H1 (cell line): ENCODE data around the gene TRAIP. TPM values are rescaled to one million over a fixed set of nuclear protein-coding genes. Genes with fewer than 3 reads are reported as not detected.

Experiments
- CTCF ChIA-PET: fragments of 300-600 bp; sonication (Branson Sonifier 250); formaldehyde crosslinking; loops from one replicate; lab custom pipeline; 2021; ENCODE audit not compliant: partially characterized antibody; lab: Charles Lee
- POLR2A ChIA-PET: fragments of 300-600 bp; sonication (Branson Sonifier 250); formaldehyde crosslinking; loops from one replicate; lab custom pipeline; 2021; ENCODE audit warnings: inconsistent platforms; ENCODE audit not compliant: partially characterized antibody; lab: Charles Lee
- DNase-seq, 2 experiments: peaks; one replicate each; pipeline versions ENCODE4 v3.0.0 to v3.0.0-alpha.2; 2010 to 2022; ENCODE audit warnings: low spot score in 2 of 2, low read depth in 1 of 2, mixed read lengths in 1 of 2
- FAIRE-seq: peaks from 2 replicates; lab custom pipeline; 2011; peaks lifted over from hg19 to GRCh38; lab: Jason Lieb, UNC
- H2AFZ ChIP-seq: 2 replicates; pipeline ENCODE4 v1.8.1; 2012; ENCODE audit warnings: low read length, inconsistent platforms
- H2AK5ac ChIP-seq: 2 replicates; pipeline ENCODE4 v1.6.1; 2013; ENCODE audit warnings: low read depth, low read length
- H2BK120ac ChIP-seq: replicated peaks from 2 replicates; pipeline ENCODE3; 2013; ENCODE audit warnings: low read depth, low read length, inconsistent platforms
- H2BK12ac ChIP-seq: 2 replicates; pipeline ENCODE4 v1.6.1; 2013; ENCODE audit warnings: low read depth, low read length
- H2BK15ac ChIP-seq: 2 replicates; pipeline ENCODE4 v1.6.1; 2013; ENCODE audit warnings: low read length
- H2BK20ac ChIP-seq: 2 replicates; pipeline ENCODE4 v1.6.1; 2013; ENCODE audit warnings: low read length
- H2BK5ac ChIP-seq: 2 replicates; pipeline ENCODE4 v1.6.1; 2013; ENCODE audit warnings: low read depth, low read length
- H3K14ac ChIP-seq: 2 replicates; pipeline ENCODE4 v1.6.1; 2013; ENCODE audit warnings: inconsistent platforms; ENCODE audit not compliant: insufficient read length
- H3K18ac ChIP-seq: 2 replicates; pipeline ENCODE4 v1.6.1; 2013; ENCODE audit warnings: low read length; ENCODE audit errors: extremely low read depth
- H3K23ac ChIP-seq: 2 replicates; pipeline ENCODE4 v1.6.1; 2013; ENCODE audit warnings: inconsistent platforms; ENCODE audit not compliant: insufficient read length
- H3K23me2 ChIP-seq: 2 replicates; pipeline ENCODE4 v1.6.1; 2013; ENCODE audit warnings: low read depth, low read length
- H3K27ac ChIP-seq: 2 replicates; pipeline ENCODE4 v1.6.1; 2011; ENCODE audit warnings: low read depth, low read length, inconsistent platforms
- H3K27me3 ChIP-seq, 4 experiments: replicated peaks in 1 of 4; 1 replicate in 1 of 4; 2 replicates in 3 of 4; pipeline versions ENCODE4 v1.6.1 to v1.8.1; 2011 to 2013; ENCODE audit warnings: low read length in 3 of 4, mild to moderate bottlenecking in 3 of 4, inconsistent platforms in 2 of 4, mixed read lengths in 2 of 4, moderate library complexity in 1 of 4; ENCODE audit not compliant: control insufficient read depth in 3 of 4, insufficient read depth in 3 of 4; ENCODE audit errors: extremely low read depth in 1 of 4
- H3K36me3 ChIP-seq, 4 experiments: 2 replicates each; pipeline versions ENCODE4 v1.6.1 to v1.8.1; 2011 to 2013; ENCODE audit warnings: mild to moderate bottlenecking in 4 of 4, low read length in 3 of 4, moderate library complexity in 2 of 4, control low read depth in 1 of 4, inconsistent platforms in 1 of 4; ENCODE audit not compliant: insufficient read depth in 4 of 4, control insufficient read depth in 2 of 4
- H3K4ac ChIP-seq: replicated peaks from 2 replicates; pipeline ENCODE3; 2013; ENCODE audit warnings: low read length, low read depth, mixed read lengths, inconsistent platforms; ENCODE audit not compliant: insufficient read length
- H3K4me1 ChIP-seq, 4 experiments: replicated peaks in 1 of 4; 1 replicate in 1 of 4; 2 replicates in 3 of 4; pipeline versions ENCODE4 v1.6.1 to v1.8.1; 2011 to 2013; ENCODE audit warnings: low read length in 3 of 4, inconsistent platforms in 2 of 4, mixed read lengths in 1 of 4; ENCODE audit not compliant: insufficient read depth in 4 of 4, control insufficient read depth in 3 of 4
- H3K4me2 ChIP-seq, 2 experiments: 2 replicates each; pipeline versions ENCODE4 v1.6.1 to v1.8.1; 2011 to 2013; ENCODE audit warnings: low read depth in 2 of 2, low read length in 2 of 2, control low read depth in 1 of 2, inconsistent platforms in 1 of 2, mild to moderate bottlenecking in 1 of 2; ENCODE audit not compliant: insufficient read depth in 1 of 2
- H3K4me3 ChIP-seq, 4 experiments: fragments of 200-600, 300-600 bp in 1 of 4; sonication (generic), shearing (Covaris generic), sonication (Bioruptor Twin) in 1 of 4; 2 replicates each; pipeline versions ENCODE4 v1.5.1 to v1.8.1; 2011 to 2016; ENCODE audit warnings: low read length in 4 of 4, low read depth in 3 of 4, control low read depth in 2 of 4, inconsistent platforms in 2 of 4, mild to moderate bottlenecking in 2 of 4, mixed read lengths in 1 of 4, moderate library complexity in 1 of 4; ENCODE audit not compliant: insufficient read depth in 2 of 4; ENCODE audit errors: extremely low read depth in 1 of 4
- H3K56ac ChIP-seq: replicated peaks from 2 replicates; pipeline ENCODE3; 2013; ENCODE audit warnings: low read depth, mild to moderate bottlenecking, mixed read lengths, low read length, inconsistent platforms; ENCODE audit not compliant: insufficient read length
- H3K79me1 ChIP-seq: 2 replicates; pipeline ENCODE4 v1.6.1; 2013; ENCODE audit warnings: low read depth, low read length, control low read depth
- H3K79me2 ChIP-seq, 2 experiments: 2 replicates each; pipeline versions ENCODE4 v1.6.1 to v1.8.1; 2012 to 2013; ENCODE audit warnings: low read length in 2 of 2, mild to moderate bottlenecking in 2 of 2, inconsistent platforms in 1 of 2; ENCODE audit not compliant: insufficient read depth in 2 of 2, control insufficient read depth in 1 of 2
- H3K9ac ChIP-seq, 4 experiments: replicated peaks in 1 of 4; 1 replicate in 1 of 4; 2 replicates in 3 of 4; pipeline versions ENCODE4 v1.6.1 to v1.8.1; 2011 to 2013; ENCODE audit warnings: low read depth in 3 of 4, low read length in 3 of 4, control low read depth in 2 of 4, mild to moderate bottlenecking in 2 of 4, moderate library complexity in 2 of 4, inconsistent platforms in 1 of 4; ENCODE audit errors: extremely low read depth in 1 of 4
- H3K9me3 ChIP-seq, 2 experiments: 2 replicates each; pipeline versions ENCODE4 v1.6.1 to v1.8.1; 2012 to 2013; ENCODE audit warnings: mild to moderate bottlenecking in 2 of 2, moderate library complexity in 2 of 2, control low read depth in 1 of 2, inconsistent platforms in 1 of 2, low read depth in 1 of 2, low read length in 1 of 2, mixed read lengths in 1 of 2; ENCODE audit not compliant: insufficient read depth in 2 of 2
- H4K20me1 ChIP-seq, 2 experiments: replicated peaks in 1 of 2; 2 replicates each; pipeline versions ENCODE3 to v1.8.1; 2011 to 2013; ENCODE audit warnings: inconsistent platforms in 2 of 2, low read length in 2 of 2, mild to moderate bottlenecking in 1 of 2; ENCODE audit not compliant: insufficient read depth in 2 of 2, control insufficient read depth in 1 of 2
- H4K5ac ChIP-seq: 2 replicates; pipeline ENCODE4 v1.6.1; 2013; ENCODE audit warnings: low read length, low read depth, mixed read lengths, inconsistent platforms; ENCODE audit not compliant: insufficient read length
- H4K8ac ChIP-seq: 2 replicates; pipeline ENCODE4 v1.8.0; 2013; ENCODE audit warnings: mild to moderate bottlenecking, moderate library complexity, low read length, inconsistent platforms; ENCODE audit not compliant: insufficient read depth; ENCODE audit errors: extremely low read depth
- H4K91ac ChIP-seq: replicated peaks from 2 replicates; pipeline ENCODE3; 2013; ENCODE audit warnings: low read length, mixed read lengths, inconsistent platforms; ENCODE audit not compliant: insufficient read length
- CBX5 ChIP-seq: fragments of 300-800, 300-1000 bp; sonication (generic); IDR thresholded peaks from 2 replicates; pipeline ENCODE4 v1.7.1; 2016; ENCODE audit warnings: antibody characterized with exemption, low read length, low read depth
- KDM1A ChIP-seq: fragments of 200-600, 300-600 bp; sonication (generic); IDR thresholded peaks from 2 replicates; pipeline ENCODE4 v1.7.1; 2016; ENCODE audit warnings: mild to moderate bottlenecking, low read length, borderline replicate concordance
- KDM5A ChIP-seq: fragments of 200-600 bp; IDR thresholded peaks from 2 replicates; pipeline ENCODE4 v1.7.1; 2012; ENCODE audit warnings: mild to moderate bottlenecking, low read length, inconsistent platforms, mixed read lengths
- SUZ12 ChIP-seq: fragments of 200-600 bp; sonication (generic); IDR thresholded peaks from 2 replicates; pipeline ENCODE4 v1.6.1; 2012; ENCODE audit warnings: mild to moderate bottlenecking, inconsistent platforms, low read length, moderate library complexity, mixed read lengths
- TAF7 ChIP-seq: optimal IDR thresholded peaks from 2 replicates; pipeline ENCODE3; 2011; ENCODE audit warnings: low read depth, mild to moderate bottlenecking, inconsistent platforms, low read length, moderate library complexity, borderline replicate concordance
- TEAD4 ChIP-seq: IDR thresholded peaks from 2 replicates; pipeline ENCODE4 v1.6.1; 2012; ENCODE audit warnings: low read depth, low read length, inconsistent platforms, mixed read lengths
- WGBS, 2 experiments: shearing (Covaris generic) in 1 of 2; methylation state at CpG; one replicate each; pipeline versions ENCODE4 v1.1.6 to v1.1.7; 2013 to 2015; ENCODE audit warnings: low lambda C conversion rate in 2 of 2, mixed read lengths in 2 of 2, inconsistent platforms in 1 of 2, low coverage in 1 of 2, missing lambda C conversion rate in 1 of 2; ENCODE audit not compliant: insufficient replicate concordance in 2 of 2, insufficient coverage in 1 of 2, insufficient read length in 1 of 2; ENCODE audit errors: extremely low coverage in 1 of 2, missing lambda C conversion rate in 1 of 2; 5-methylcytosine and 5-hydroxymethylcytosine counted together
- polyA plus RNA-seq, 7 experiments: library from polyadenylated mRNA; depleted of rRNA in 3 of 7; stranded (reverse) in 5 of 7; unstranded in 2 of 7; fragments of >200 nt in 5 of 7; fragments of 200-250 nt in 2 of 7; gene quantifications; 1 replicate in 5 of 7; 2 replicates in 1 of 7; 4 replicates in 1 of 7; pipeline versions ENCODE4 v1.2.1 to v1.2.3, GENCODE V29; 2011 to 2013; ENCODE audit warnings: missing spikeins in 2 of 7, mixed read lengths in 2 of 7
- total RNA-seq: library from RNA; stranded (reverse); fragmentation: NEBNext Ultra II Directional; extraction: Animal tissue kit (Norgen Biotek cat#: 25700); gene quantifications from 2 replicates; pipeline ENCODE4 v1.2.1, GENCODE V29; 2021
- TF ChIP-seq, protein P1 (sequence below): IDR thresholded peaks from 2 replicates; pipeline ENCODE4 v1.6.1; 2012; ENCODE audit warnings: inconsistent platforms

Gene TRAIP
- total and polyA plus RNA-seq, 2 of the 8 experiments (the other 6 are each of a cell fraction or from before 2014, with no cell fraction given), result 27.7 to 28.1 TPM

DNA sequence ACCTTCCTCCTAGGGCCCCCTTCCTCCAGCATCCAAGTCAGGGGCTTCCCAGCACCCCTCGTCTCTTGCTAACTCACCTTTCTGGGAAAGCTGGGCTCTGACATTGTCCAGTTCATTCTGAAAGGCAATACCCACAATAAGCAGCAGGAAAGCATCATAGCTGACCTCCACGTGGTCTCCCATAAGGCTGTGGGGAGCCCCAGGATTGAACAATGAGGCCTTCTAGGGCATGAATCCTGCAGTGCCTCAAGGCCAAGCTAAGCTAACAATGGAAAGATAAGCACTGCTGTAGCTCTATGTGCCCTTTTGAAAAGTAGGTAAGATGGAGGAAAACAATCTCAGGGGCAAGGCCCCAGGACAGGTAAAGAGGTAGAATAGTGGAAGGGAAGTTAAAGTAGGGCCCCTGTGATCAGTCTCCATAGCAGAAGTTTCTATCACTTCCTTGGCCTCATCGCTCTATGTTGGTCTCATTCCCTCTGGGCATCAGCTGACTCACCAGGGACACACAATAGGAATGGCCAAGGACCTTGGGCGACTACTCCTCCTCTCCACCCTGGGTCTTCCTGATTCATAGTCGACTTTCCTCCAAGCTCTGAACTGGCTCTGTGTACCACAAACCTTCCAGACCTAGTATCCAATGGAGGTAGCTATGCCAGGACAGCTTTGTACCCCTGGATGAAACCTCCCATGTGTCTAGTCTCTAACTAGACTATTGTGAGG is 11.7 kb downstream of the TRAIP start:
- DNase-seq (no peak), FAIRE-seq (no peak)
- Histone ChIP-seq H3K23me2 (no peaks in the 10 kb centered on the region), H3K9me3 (no peaks in the 10 kb centered on the region), H2AFZ (no peak overlapping the region), H3K36me3 (peaks cover 2 to 43% (median 31%) of the 10 kb centered on the region in 4 experiments; a peak in 6 of 8 replicates), H4K8ac (no peak overlapping the region), H3K23ac (no peak overlapping the region), H2BK12ac (no peak overlapping the region), H3K18ac (no peak overlapping the region), H2BK15ac (no peak overlapping the region), H3K79me2 (no peaks in the 10 kb centered on the region), H4K20me1 (peaks cover 0 to 5% of the 10 kb centered on the region in 2 experiments), H3K27me3 (no peaks in the 10 kb centered on the region), H3K9ac (no peak overlapping the region), H4K91ac (no peak overlapping the region), H4K5ac (no peak overlapping the region), H2BK20ac (no peak overlapping the region), H3K27ac (no peak overlapping the region), H2BK120ac (no peak overlapping the region), H3K79me1 (peaks cover 2% of the 10 kb centered on the region; the same call in 1 of the 2 replicates), H3K56ac (no peak overlapping the region), H2AK5ac (no peak overlapping the region), H3K4me1 (peaks cover 0 to 6% (median 0%) of the 10 kb centered on the region in 4 experiments; a peak in 2 of 7 replicates), H3K4me2 (no peak overlapping the region), H3K4ac (no peak overlapping the region), H3K14ac (no peak overlapping the region), H3K4me3 (no peak overlapping the region), H2BK5ac (no peak overlapping the region)
- WGBS, 2 experiments, result 82% methylated on average over 5 of the region's 5 CpGs; no CpG with 5 or more reads in 1 of the 2 experiments
- CTCF ChIA-PET, result interaction anchor here (1.1 to 15.2 kb wide), 10 partner anchors 10 to 85 kb away, joined by 4 to 306 read pairs (median 6); partner anchors contain the start of genes CDHR4, INKA1, MON1A and MST1R
- POLR2A ChIA-PET, result interaction anchor here (1.0 to 1.3 kb wide), 4 partner anchors 14 to 66 kb away, joined by 3 to 4 read pairs (median 4); no protein-coding TSS in a partner anchor
- TF ChIP-seq SUZ12 (no peak), CBX5 (no peak), TAF7 (no peak), TEAD4 (no peak), KDM5A (no peak), KDM1A (no peak)
- TF ChIP-seq, protein P1, sequence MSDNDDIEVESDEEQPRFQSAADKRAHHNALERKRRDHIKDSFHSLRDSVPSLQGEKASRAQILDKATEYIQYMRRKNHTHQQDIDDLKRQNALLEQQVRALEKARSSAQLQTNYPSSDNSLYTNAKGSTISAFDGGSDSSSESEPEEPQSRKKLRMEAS, result no peak
